ENCODE results near the gene DUSP28. TPM values are rescaled to one million over a fixed set of nuclear protein-coding genes. Genes with fewer than 3 reads are reported as not detected.

Gene DUSP28
- total RNA-seq, 1 donor from 2014 or later = 4.9 TPM

DNA sequence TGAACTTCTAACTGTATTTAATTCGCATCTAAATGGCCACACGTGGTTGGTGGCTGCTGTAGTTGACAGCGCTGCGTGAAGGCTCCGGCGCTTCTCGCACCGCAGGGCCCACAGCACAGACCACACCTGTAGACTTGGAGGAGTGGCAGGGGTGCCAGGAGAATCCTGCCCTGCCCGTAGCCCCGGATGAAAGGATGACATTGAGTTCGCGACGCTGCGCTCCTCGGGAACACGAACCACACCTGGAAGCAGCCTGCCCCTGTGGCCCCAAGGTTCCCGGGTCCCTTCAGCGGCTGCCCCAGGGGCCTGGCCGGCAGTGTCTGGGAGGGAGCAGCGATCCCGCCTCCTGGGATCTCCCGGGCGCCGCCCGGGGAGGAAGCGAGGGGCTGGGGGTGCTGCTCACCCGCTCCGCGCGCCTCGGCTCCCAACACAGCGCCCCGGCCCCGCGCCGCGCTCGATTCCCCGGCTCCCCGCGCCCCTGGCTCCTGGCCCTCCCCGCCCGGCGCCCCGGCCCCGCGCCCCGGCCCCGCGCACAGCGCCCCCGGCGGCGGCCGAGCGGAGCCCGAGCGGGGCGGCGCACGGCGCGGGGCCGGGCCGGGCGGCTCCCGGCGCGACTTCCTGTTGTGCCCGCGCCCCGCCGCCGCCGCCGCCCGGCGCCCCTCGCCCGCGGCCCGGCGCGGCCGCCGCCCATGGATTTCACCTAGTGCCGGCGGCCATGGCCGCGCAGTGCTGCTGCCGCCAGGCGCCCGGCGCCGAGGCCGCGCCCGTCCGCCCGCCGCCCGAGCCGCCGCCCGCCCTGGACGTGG lies 7.9 kb downstream of the DUSP28 start, which contains the start of gene RNPEPL1:
TSS of gene RNPEPL1 (plus strand) at position 613 of the 806 bp plus-strand sequence. CDS start at position 716, 103 bp downstream.
- Mint-ChIP-seq H3K27me3 (no peaks in the 10 kb centered on the region), H3K4me1 (ENCODE audit: low read depth) (peaks cover 22% of the 10 kb centered on the region), H3K27ac (peak within 1 kb of the TSS; percentile 10), H3K4me3 (ENCODE audit: low read depth) (peak within 1 kb of the TSS; percentile 78), H3K9me3 (ENCODE audit: low read depth) (no peaks in the 10 kb centered on the region), H3K36me3 (ENCODE audit: insufficient read depth) (peaks cover 3% of the 10 kb centered on the region)
- TF ChIP-seq, protein P1, sequence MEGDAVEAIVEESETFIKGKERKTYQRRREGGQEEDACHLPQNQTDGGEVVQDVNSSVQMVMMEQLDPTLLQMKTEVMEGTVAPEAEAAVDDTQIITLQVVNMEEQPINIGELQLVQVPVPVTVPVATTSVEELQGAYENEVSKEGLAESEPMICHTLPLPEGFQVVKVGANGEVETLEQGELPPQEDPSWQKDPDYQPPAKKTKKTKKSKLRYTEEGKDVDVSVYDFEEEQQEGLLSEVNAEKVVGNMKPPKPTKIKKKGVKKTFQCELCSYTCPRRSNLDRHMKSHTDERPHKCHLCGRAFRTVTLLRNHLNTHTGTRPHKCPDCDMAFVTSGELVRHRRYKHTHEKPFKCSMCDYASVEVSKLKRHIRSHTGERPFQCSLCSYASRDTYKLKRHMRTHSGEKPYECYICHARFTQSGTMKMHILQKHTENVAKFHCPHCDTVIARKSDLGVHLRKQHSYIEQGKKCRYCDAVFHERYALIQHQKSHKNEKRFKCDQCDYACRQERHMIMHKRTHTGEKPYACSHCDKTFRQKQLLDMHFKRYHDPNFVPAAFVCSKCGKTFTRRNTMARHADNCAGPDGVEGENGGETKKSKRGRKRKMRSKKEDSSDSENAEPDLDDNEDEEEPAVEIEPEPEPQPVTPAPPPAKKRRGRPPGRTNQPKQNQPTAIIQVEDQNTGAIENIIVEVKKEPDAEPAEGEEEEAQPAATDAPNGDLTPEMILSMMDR (IDR thresholded peaks at IDR 0.05; ENCODE audit: unreplicated experiment) = no peak
- peak; percentile 49 for DNase-seq (ENCODE audit: low spot score, unreplicated experiment)

- Mint-ChIP-seq H3K27ac (no peak overlapping the region), H3K9me3 (ENCODE audit: low read depth) (no peaks in the 10 kb centered on the region), H3K36me3 (ENCODE audit: insufficient read depth) (peaks cover 3% of the 10 kb centered on the region), H3K27me3 (no peaks in the 10 kb centered on the region), H3K4me3 (ENCODE audit: low read depth) (peak overlapping the region; percentile 78), H3K4me1 (ENCODE audit: low read depth) (peaks cover 22% of the 10 kb centered on the region)
- DNase-seq (ENCODE audit: low spot score, unreplicated experiment) = peak; percentile 24
- TF ChIP-seq, protein P1 (IDR thresholded peaks at IDR 0.05; ENCODE audit: unreplicated experiment) = no peak
These were observed 8.7 kb downstream of the DUSP28 start for GRCh38 chr2:240568678-240569522.

DNA sequence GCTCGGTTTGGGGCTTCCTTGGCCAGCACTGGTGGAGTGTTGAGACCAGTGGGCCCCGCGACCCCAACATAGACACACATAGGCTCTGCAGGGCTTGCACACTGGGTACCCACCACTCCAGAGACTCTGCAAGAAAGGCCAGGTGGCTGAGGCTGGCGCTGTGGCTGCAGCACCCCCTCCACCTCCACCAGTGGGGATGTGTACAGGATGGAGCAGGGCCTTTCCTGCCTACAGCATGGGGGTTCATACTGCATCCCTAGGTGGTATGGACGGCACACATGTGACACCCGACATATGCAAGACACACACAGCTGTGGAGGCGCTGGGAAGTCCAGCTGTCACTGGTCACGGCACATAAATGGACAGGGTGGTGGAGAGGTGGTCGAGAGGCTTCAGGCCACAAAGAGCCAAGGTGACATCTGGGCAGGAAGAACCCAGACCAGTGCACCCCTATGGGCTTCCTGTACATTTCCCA lies 9.4 kb downstream of the DUSP28 start:
- H3K27me3 Mint-ChIP-seq = no peaks in the 10 kb centered on the region
- H3K36me3 Mint-ChIP-seq (ENCODE audit: insufficient read depth) = peaks cover 1% of the 10 kb centered on the region
- peak overlapping the region; percentile 78 for H3K4me3 Mint-ChIP-seq (ENCODE audit: low read depth)
- no peak overlapping the region for H3K27ac Mint-ChIP-seq
- peaks cover 22% of the 10 kb centered on the region for H3K4me1 Mint-ChIP-seq (ENCODE audit: low read depth)
- no peak for DNase-seq (ENCODE audit: low spot score, unreplicated experiment)
- TF ChIP-seq, protein P1 (IDR thresholded peaks at IDR 0.05; ENCODE audit: unreplicated experiment) = no peak
- H3K9me3 Mint-ChIP-seq (ENCODE audit: low read depth) = no peaks in the 10 kb centered on the region

DNA sequence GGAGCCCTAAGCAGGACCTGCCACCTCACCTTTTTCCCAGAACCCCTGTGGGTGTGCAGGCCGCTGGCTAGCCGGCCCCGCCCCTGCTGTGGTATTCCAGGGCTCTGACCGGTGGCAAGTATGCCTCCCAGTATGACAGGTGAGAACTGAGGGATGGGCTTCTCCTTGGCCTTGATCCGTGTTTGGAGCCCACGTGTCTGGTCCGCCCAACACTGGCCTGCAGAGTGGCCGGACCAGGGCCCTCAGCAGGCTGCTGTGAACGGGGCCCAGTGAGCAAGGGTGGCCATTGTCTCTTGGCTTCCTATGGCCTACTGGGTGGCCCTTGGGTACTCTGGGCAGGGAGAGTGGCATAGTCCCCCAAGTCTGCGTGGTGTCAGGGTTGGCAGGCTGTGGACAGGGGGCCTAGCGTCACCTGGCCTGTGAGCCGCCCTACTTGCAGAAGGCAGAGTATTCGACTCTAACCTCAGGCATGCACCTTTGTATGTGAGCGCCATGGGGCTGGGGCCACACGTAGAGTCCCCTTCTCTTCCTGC lies 9.9 kb downstream of the DUSP28 start:
- TF ChIP-seq, protein P1 (IDR thresholded peaks at IDR 0.05; ENCODE audit: unreplicated experiment) = no peak
- no peaks in the 10 kb centered on the region for H3K9me3 Mint-ChIP-seq (ENCODE audit: low read depth)

More for the DNA sequence above, 9.9 kb downstream of the DUSP28 start:
- peaks cover 18% of the 10 kb centered on the region for H3K4me1 Mint-ChIP-seq (ENCODE audit: low read depth)
- DNase-seq (ENCODE audit: low spot score, unreplicated experiment) = no peak
- H3K36me3 Mint-ChIP-seq (ENCODE audit: insufficient read depth) = peaks cover 1% of the 10 kb centered on the region
- H3K4me3 Mint-ChIP-seq (ENCODE audit: low read depth) = peak overlapping the region; percentile 78
- no peak overlapping the region for H3K27ac Mint-ChIP-seq
- no peaks in the 10 kb centered on the region for H3K27me3 Mint-ChIP-seq

Measured in progenitor cell of endocrine pancreas (in vitro differentiated cells).